ENCODE data around the gene TP53BP2.
"Not testable (repeated sequence)": the region's sequence is repeated elsewhere in the genome, so short reads cannot be mapped to it uniquely, and the experiment has no call there.

TP53BP2 gene

GRCh38 chr1:223853748-223854147, 8.0 kb upstream of the TP53BP2 start:
- DNase-seq, result no peak

GRCh38 chr1:223853275-223853674, 7.5 kb upstream of the TP53BP2 start:
- no peak for DNase-seq

GRCh38 chr1:223852337-223852736, 6.6 kb upstream of the TP53BP2 start:
- no peak for DNase-seq

GRCh38 chr1:223849352-223850254, 3.9 kb upstream of the TP53BP2 start:
- DNase-seq, result no peak

GRCh38 chr1:223848536-223848935, 2.8 kb upstream of the TP53BP2 start:
- DNase-seq, result no peak

- no peak for DNase-seq
Observed at GRCh38 chr1:223847781-223848345, 2.1 kb upstream of the TP53BP2 start.

- peak; percentile 59 for DNase-seq
Observed at GRCh38 chr1:223845037-223845809, 524 bp downstream of the TP53BP2 start.

GRCh38 chr1:223844787-223845036, 1.0 kb downstream of the TP53BP2 start:
- DNase-seq, result no peak

GRCh38 chr1:223843934-223844786, 1.6 kb downstream of the TP53BP2 start:
- no peak for DNase-seq

- DNase-seq, result no peak
Observed at GRCh38 chr1:223842784-223843183, 3.0 kb downstream of the TP53BP2 start.

GRCh38 chr1:223841977-223842623, 3.6 kb downstream of the TP53BP2 start:
- DNase-seq, result not testable (repeated sequence)

- no peak for DNase-seq
Observed at GRCh38 chr1:223840254-223840653, 5.5 kb downstream of the TP53BP2 start.

GRCh38 chr1:223838125-223838854, 7.5 kb downstream of the TP53BP2 start:
- no peak for DNase-seq

GRCh38 chr1:223837687-223838086, 8.1 kb downstream of the TP53BP2 start:
- no peak for DNase-seq

- no peak for DNase-seq
Observed at GRCh38 chr1:223837206-223837605, 8.5 kb downstream of the TP53BP2 start.

GRCh38 chr1:223836586-223836985, 9.2 kb downstream of the TP53BP2 start:
- no peak for DNase-seq

GRCh38 chr1:223835754-223836153, 10.0 kb downstream of the TP53BP2 start:
- no peak for DNase-seq

GRCh38 chr1:223834660-223835263, 11.0 kb downstream of the TP53BP2 start:
- no peak for DNase-seq

GRCh38 chr1:223833948-223834347, 11.8 kb downstream of the TP53BP2 start:
- no peak for DNase-seq

- DNase-seq, result no peak
Observed at GRCh38 chr1:223832637-223832943, 13.2 kb downstream of the TP53BP2 start.

Data from effector CD8-positive, alpha-beta T cell (primary cell).